ENCODE results near the gene CSMD2.

Gene CSMD2

DNA sequence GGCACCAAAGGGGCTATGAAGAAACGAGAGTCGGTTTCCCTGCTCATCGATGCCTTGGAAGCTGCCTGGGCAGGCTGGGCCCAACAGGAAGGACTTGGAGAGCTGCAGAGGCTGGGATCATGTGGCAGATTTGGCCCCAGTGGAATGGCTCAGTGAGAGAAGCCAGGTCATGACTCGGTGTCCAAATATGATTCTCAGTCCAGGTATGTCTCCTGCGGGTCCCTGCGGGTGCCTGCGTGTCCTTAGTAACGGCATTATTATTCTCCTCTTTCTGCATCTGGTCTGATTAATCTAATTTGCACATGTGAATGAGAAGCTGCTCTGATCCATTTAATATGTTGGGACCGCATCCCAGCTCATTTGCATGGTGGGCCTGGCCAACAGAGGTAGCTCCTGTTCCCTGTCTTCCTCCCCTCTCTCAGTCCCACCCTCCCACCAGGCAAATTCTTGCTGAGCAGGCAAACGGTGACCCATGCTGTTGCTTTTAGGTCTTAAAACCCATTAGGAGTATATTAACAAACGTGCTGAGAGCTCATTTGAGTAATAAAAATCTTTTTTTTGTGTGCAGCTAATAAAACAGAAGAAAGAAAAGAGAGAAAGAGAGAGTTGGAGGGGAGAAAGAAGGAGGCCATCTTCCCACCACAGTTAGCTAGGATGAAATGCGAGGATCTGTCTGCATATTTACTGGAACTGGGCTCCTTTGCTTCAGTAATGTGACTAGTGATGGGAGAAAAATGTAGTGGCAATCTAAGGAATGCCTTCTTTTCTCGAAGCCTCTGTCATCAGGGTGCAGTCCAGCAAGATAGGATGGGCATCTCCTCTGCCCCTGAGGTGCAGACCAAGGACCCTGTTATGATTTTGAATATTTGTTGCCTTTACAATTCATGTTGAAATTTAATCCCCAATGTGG is 167.6 kb downstream of the CSMD2 start:
- no peak for DNase-seq (ENCODE audit: low spot score)

DNA sequence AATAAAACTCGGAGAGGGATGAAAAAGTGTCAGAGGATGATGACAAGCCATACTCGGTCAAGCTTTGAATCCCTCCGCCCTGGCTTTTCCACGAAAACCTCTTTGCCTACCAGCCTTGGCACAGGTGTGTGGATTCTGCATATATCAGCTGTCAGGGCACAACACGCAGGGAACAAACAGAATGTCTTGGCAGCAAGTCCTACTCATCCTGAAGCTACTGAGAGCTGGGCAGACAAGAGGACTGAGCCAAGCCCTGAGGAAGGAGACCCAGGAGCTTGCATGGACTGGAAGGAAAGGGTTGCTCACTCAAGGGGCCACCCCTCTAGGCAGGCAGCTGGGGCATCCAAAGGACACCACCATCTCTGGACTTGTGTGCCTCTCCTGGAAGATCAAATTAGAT is 168.7 kb downstream of the CSMD2 start:
- DNase-seq (ENCODE audit: low spot score), result no peak

DNA sequence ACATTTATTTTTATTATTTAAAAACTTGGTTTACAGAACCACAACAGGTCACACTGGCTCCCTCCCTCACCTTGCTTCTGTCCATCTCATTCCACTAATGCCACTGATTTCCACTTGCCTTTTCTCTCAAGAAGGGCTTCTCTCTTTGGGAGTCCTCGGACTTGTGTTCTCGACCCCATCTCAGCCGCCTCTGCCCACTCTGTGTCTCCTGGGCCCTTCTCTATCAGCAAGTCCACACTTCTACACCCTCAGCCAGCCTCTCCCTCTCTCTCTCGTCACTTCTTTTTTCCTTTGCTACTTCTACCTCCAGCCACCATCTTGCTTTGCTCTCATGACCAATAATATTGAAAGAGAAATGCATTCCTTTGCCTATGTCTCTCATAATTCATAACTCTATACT is 171.7 kb downstream of the CSMD2 start:
- no peak for DNase-seq (ENCODE audit: low spot score)

DNA sequence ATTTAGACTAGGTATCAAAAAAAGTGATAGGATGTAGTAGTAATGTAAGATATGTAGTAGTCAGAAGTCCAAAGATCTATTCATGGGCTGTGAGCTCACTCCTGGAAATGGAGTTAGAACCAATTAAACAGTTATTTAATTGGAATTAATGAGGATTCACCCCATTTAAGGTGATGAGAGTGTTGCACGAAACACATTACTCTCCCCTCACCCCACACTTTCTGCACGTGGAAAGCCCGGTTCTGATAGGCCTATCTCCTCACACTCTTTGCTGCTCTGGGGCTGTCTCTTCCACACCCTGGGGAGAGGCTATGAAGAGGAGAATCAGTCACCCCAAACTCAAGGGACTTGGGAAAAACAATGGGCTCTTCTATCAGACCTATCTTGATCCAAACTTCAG is 174.7 kb downstream of the CSMD2 start:
- no peak for DNase-seq (ENCODE audit: low spot score)

DNA sequence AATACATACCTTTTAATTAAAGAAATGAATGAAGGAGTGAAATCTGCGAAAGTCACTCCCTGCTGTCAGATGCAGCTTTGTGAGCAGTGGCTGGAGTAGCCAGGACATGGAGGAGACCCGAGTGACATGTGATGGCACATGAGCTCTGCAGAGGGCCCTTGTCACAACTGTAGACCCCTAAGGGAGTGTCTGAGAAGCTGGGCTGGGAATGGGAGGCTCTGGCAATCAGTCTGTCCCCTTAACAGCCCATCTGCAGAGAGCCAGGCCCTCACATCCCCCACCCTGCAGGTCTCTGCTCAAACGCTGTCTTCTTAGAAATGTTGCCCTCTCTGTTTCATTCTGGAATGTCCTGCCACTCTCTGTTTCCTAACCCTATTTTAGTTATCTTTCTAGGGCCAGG is 176.9 kb downstream of the CSMD2 start:
- DNase-seq (ENCODE audit: low spot score), result no peak

DNA sequence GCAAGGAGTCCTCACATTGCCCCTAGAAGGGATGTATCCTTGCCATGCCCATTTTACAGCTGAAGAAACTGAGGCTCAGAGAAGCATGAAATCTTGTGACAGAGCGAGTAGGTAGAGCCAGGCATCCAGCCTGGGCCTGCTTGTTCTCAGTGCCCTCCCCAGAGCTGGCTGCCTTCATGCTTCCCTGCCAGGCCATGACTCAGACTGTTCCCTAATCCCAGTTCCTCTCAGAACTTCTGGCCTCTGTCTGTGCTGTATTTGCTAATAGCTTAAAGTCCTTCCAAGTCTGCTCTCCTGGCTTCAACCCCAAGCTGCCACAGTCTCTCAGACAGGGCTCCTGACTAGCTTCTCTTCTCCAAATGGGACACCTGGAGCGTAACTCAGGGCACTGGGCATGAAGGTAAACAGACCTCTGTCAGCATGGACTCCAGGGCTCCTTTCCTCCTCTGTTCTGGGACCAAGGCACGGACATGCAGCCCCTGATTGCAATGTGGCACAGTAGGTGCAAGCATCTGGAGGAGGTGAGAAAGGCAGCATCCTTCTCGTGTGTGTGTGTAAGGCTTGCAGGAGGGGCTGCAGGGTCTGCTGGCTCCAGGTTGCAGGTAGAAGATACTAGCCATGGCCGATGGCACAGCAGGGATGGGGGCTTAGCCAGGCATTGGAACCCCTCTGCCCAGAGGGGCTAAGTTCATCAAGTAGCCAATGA is 178.5 kb downstream of the CSMD2 start:
- DNase-seq (ENCODE audit: low spot score), result no peak

DNA sequence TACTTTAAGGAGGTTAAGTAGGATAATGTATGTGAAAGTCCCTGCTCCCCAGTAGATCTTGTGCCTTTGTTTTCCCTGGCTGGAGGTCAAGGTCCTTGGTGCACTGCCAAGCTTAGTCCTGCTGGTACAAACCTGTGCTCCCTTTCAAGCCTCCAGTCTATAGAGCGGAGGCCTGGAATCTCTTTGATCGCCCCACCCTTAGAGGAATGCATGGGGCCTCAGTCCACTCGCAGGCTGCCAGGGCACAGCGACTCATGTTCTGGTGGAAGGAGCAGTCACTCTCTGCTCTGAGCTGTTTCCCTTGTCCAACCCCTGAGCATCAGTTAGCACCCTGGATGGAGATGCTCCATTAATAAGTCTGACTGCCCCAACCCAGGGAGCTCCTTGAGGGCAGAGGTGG is 179.4 kb downstream of the CSMD2 start:
- no peak for DNase-seq (ENCODE audit: low spot score)

DNA sequence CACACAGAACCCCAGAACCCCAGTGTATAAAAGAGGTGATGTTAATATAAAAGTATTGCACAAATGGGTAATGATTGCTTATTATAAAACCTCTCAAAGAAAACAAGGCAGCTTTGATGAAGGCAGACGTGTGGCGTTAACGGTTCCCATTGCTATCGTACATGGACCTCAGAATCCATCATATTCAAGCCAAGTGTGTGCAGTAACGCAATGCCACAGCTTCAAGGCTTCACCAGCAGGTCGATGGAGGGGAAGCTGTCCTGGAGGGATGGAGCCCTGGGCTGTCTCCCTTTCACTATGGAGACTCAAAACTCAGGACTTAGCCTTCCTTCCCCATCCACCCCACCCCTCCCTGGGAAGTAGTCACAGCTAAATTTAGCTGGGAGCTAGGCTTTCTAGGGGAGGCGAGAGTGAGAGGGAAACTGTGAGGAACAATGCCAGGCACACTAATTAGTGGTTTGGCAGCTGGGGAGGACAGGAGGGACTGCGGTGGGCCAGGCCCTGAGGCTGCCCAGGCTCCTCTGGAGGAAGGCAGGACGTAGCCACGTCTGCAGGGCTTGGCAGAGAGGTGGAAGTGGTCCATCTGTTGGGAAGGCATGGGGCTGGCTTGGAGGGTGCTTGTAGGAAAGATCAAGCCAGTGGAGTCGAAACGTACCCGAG is 180.0 kb downstream of the CSMD2 start:
- no peak for DNase-seq (ENCODE audit: low spot score)

DNA sequence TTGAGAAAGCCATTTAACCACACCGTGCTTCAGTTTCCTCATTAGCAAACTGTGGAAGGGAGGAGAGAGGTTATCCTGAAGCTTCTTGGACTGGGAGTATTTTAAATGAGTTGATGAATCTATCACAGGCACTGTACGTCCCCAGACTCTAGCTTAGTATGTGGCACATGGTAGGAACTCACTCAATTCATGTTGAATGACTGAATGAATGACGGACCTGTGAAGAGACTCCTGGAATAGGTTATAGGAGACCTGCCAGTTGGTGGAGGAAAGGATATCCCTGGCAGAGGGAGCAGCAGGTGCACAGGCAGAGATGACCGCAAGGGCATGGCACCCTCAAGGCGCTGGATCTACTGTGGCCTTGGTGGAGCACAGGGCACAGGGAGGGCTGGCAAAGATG is 182.6 kb downstream of the CSMD2 start:
- no peak for DNase-seq (ENCODE audit: low spot score)

DNA sequence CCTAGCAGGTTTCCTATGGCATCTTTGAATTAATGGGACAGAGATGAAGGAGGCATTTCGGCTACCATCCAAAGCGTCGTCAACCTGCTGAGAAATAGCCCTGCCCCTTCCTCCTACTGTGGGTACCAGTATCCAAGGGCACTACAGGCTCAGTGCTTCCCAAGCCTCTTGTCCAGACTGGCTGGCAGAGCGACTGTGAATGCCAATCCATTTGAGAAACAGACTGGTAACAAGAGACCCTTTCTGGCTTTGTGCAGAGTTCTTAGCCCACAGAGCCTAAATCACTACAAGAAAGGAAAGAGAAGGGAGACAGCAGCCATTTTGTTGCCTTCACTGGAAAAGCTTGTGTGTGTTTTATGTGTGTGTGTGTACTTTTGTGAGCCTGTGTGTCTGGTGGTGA is 185.7 kb downstream of the CSMD2 start:
- DNase-seq (ENCODE audit: low spot score), result no peak

DNA sequence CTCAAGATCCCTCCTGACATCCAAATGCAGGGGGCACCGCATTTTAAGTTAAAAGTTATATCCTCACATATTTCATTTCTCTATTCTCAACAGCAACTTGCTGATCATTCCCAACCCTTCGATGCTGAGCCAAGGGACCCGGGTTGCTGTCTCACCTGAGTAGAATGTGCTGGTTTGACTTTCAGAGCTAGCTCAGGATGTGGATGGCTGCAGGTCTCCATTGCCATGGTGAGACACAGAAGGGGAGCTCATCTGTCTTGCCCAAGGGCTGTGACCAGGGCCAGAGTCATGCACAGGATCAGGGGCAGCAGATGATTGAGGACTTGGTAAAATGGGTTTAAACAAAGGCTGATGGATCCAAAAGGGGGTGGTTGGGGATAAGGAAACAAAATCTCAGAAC is 189.1 kb downstream of the CSMD2 start:
- no peak for DNase-seq (ENCODE audit: low spot score)

DNA sequence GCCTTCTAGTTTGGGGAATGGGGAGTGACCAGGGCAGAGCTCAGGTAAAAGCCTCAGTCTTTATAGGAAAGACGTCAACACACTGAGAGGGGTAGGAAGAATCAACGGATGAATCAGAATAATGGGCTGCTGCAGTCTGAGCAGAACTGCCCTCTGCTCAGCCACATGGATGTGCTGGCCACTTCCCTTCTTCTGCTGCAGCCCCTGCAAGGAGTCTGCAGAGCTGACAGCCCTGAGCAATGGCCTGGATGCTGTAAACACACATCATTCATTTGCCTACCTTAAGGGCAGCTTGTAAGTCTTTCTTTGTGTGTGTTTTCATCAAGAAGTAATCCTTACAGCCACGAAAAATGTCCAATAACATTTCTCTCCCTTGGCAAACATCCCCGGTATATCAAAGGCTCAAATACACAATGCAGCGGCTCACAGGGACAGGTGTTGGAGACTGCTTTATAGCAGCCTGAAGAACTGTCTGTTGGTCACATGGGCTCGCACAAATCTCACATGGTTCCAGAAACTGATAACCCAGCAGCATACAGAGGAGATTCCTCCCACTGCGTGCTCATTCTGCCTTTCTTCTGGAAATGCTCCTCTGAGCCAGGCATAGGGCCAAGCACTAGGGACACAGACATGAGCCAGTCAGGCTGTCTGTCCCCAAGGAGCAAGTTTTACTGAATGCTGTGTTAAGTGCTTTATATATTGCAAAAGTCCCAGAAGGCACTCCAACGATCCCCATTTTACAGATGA is 191.1 kb downstream of the CSMD2 start:
- no peak for DNase-seq (ENCODE audit: low spot score)

DNA sequence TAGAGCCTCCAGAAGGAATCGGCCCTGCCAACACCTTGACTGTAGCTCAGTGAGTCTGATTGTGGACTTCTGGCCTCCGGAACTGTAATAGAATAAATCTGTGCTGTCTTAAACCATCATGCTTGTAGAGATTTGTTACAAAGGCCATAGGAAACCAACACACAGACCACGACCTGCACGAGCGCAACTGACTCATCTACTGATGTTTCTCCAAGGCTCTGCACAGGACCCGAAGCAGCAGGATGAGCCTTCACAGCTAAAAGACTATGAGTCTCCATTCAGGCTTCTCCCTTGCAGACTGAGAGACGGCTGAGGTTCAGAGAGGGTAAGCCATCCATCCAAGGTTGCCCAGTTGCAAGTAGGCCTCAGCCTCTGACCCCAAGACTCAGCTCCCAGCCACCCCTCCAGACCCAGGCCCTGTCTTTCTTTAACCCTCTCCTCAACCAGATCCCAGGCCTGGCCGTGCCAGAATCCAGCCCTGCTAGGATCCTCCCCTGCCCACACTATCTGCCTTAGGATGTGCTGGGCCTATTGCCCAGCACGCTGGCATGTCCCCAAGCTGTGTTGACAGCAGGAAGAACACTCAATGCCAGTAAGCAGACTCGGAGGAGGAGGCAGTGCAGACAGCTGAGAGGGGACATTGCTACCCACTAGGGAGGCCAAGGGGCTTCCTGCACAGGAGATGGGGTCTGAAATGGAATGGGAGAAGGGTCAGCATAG is 192.2 kb downstream of the CSMD2 start:
- DNase-seq (ENCODE audit: low spot score), result no peak

DNA sequence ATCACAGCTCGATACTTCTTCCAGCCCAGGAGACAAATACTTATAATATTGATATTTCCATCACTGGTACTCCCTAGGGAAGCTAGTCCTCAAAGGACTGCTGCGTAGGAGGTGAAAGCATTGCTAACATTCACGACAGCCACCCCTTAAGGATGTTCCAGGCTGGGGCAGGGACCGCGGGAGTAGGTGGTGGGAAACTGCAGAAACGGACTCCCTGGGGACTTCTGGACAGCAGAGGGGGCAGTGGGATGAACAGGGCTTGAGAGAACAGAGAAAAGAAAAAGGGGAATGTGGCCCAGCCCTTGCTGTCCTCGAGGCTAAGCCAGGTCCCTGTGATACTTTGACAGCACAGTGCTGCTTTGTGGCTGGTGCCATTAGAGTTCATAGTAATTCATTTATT is 193.1 kb downstream of the CSMD2 start:
- DNase-seq (ENCODE audit: low spot score), result no peak

DNA sequence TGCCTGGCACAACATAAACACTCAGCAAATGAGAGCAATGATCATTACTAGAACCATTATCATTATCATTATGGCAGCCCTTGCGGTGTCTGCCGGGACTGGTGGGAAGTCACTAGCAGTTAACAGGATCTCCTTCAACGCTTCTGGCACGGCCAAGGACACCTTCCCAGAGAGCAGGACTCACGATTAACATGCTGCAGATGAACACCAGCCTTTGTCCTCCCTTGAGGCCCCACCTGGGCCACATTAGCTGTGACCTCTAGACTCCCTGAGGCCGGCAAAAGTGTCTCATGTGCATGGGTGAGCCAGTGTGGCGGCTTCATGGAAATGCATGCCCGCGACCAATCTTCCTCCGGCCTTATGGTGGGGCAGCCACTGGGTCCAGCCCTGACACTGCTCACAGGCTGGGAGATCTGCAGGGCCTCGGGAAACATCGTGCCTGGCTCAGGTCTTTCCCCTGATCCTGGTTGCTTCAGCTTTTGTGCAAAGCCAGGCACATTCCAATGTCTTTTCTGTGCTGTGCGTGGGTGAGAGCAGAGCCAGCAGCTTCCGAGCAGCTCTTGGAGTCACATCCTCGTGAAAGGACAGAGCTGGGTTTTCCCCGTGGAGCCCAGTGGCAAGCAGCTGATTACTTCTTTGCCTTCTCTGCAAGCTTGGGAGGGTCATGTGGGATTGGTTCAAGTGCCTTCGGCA is 193.9 kb downstream of the CSMD2 start:
- no peak for DNase-seq (ENCODE audit: low spot score)

DNA sequence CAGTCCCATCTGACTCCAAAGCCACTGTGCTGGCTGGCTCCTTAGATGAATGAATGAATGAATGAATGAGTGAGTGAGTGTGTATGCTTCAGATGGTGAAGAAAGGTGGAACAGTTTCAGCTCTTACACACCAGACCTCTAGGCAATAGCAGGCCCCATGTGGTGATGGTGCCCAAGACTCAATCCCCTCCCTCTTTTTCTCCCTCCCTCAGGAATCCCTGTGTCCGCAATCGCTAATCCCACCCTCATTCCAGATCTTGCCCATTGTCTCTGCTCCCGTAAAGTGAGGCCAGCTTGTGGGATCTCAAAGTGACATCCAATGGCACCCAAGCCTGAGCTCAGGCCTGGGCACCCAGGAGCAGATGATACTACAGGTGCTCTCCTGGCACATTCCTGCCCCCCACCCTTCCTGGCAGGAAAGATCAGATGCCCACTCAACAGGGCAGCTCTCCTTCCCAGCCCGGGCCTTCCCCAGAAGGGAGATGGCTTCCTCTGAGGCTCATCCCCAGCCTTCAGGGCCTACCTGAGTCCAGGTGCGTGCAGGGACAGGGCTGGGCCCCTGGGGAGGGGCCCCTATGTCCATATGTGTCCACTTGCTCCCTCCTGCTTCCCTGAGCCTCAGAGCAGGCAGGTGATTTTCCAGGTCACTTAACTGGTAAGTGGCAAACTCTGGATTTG is 194.7 kb downstream of the CSMD2 start:
- DNase-seq (ENCODE audit: low spot score), result no peak

DNA sequence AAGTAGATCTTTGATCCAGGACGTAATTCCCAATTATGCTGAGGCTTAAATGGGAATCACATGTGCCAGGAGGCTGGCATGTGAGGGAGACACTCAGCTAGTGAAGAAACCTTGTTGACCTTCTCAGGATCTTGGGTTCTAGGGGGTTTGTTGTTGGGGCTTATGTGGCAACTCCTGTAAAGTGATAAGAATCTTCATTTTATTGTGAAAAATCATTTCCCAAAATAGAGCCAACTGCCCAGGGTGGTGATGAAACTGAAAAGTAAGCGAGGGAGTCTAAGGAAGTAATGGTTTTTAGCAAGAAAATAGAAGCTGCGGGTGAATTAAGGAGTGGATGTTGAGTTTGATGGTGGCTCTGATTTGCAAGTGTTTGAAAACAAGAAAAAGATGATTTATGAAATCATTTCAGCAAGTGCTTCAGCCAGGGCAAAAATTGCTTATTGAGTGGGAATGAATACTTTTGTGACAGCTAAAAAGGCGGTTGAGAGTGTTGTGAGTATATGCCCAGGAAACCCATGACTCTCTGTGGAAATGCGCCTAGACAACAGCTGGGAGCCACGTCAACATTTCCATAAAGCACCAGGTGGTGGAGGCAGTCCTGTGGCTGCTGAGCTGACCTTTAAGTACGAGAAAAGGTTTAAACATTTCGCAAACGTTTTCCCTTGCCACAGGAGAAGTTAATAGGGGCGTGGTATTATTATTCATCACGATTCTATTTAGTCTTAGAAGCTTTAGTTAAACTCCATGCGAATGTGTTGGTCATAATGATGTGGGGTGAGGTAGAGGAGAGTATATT is 198.5 kb downstream of the CSMD2 start:
- DNase-seq (ENCODE audit: low spot score), result no peak

DNA sequence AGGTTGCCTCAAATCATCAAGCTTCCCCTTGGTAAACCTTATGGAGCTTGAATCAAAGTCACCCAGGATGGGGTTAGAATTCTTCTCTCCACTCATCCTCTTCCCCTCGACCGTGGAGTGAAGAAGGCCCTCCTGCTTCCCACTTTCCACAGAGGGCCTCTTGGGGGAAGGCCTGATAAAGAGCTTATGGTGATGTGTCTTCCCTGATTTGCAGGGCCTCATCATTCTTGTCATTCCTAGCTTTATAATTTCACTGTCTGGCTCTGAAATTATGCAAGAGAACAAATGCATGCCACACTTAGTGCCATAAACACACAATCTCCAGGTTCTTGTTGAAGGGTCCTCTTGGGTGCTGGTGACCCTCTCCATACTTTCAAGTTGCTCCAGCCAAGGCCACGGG is 199.9 kb downstream of the CSMD2 start:
- no peak for DNase-seq (ENCODE audit: low spot score)

DNA sequence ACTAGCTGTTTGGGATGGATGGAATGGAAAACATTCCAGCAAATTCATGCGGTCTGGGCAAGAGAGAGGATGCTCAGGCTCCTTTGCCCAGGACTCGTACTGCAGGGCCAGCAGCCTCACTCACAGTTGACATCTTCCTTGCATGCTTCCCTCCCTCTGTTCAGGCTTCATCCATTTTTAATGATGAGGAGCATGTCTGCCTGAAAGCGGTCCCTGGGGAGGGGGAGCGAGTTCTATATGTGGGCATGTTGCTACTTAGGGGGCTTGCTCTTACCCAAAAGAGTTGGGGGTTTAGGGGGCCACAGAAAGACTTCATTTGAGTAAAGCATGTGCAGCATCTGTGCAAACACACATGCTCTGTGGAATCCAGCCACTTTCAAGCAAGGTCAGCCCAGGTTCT is 203.0 kb downstream of the CSMD2 start:
- DNase-seq (ENCODE audit: low spot score), result no peak

Measured in CD4-positive, alpha-beta T cell treated with Interleukin-2 at 100 ng/mL for 4 hours (primary cell).